ENCODE results near the gene HK3.

The HK3 gene

DNA sequence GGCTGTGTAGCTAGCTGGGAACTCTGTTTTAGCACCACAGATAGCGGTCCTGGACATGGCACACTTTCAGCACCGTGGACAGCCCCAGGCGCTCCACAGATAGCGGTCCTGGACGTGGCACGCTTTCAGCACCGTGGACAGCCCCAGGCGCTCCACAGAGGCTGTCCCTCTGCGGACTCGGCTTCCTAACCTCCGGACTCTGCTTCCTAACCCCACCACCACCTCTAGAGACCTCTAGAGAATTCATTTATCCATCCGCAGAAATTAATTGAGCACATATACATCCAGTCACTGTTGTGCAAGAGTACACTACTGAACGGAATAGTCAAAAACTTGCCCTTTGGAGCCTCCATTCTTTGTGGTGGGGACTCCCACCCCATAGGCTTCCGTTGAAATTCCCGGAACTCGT lies 61.4 kb downstream of the HK3 start:
- H3K27me3 ChIP-seq (ENCODE audit: control insufficient read depth in 1 of 2, insufficient read depth in 2 of 2, low read length in 2 of 2) = peaks cover 5 to 6% of the 10 kb centered on the region in 2 donors
- no peak overlapping the region for H3K27ac ChIP-seq (ENCODE audit: low read depth, low read length)

GRCh38 chr5:176836811-176837706 lies 62.1 kb downstream of the HK3 start:
- Histone ChIP-seq H3K9me3 (ENCODE audit: low read length) (no peaks in the 10 kb centered on the region), H3K4me1 (ENCODE audit: insufficient read depth, low read length) (no peaks in the 10 kb centered on the region), H3K9ac (ENCODE audit: low read length) (no peak overlapping the region), H3K4me3 (ENCODE audit: low read depth in 1 of 2, low read length in 2 of 2) (no peak overlapping the region), H3K27me3 (ENCODE audit: control insufficient read depth in 1 of 2, insufficient read depth in 2 of 2, low read length in 2 of 2) (peaks cover 5 to 6% of the 10 kb centered on the region in 2 donors), H3K36me3 (ENCODE audit: insufficient read depth, low read length) (no peaks in the 10 kb centered on the region), H3K27ac (ENCODE audit: low read depth, low read length) (no peak overlapping the region)

More for the DNA sequence above, 61.4 kb downstream of the HK3 start:
- H3K9ac ChIP-seq (ENCODE audit: low read length) = no peak overlapping the region
- H3K4me3 ChIP-seq (ENCODE audit: low read depth in 1 of 2, low read length in 2 of 2) = no peak overlapping the region
- no peaks in the 10 kb centered on the region for H3K36me3 ChIP-seq (ENCODE audit: insufficient read depth, low read length)
- H3K9me3 ChIP-seq (ENCODE audit: low read length) = no peaks in the 10 kb centered on the region
- no peaks in the 10 kb centered on the region for H3K4me1 ChIP-seq (ENCODE audit: insufficient read depth, low read length)

DNA sequence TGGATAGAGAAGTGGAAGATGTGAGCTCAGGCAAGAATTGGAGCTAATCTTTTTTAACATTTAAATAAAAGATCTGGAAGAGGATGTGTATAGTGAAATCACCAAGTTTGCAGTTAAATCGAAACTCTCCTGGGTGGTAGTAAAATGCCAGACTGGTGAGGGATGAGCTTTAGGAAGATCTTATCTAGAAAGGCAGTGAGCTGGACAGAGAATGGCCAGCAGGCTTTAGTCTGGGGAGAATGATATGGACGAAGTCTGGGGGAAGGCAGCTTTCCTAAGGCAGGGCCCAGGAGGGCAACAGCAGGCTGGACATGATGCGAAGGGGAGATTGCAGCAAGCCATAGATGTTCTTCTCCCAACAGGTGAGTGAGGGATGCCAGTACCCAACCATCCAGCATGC lies 63.2 kb downstream of the HK3 start:
- Histone ChIP-seq H3K27ac (ENCODE audit: low read depth, low read length) (no peak overlapping the region), H3K9ac (ENCODE audit: low read length) (no peak overlapping the region), H3K36me3 (ENCODE audit: insufficient read depth, low read length) (no peaks in the 10 kb centered on the region), H3K4me1 (ENCODE audit: insufficient read depth, low read length) (no peaks in the 10 kb centered on the region), H3K27me3 (ENCODE audit: control insufficient read depth in 1 of 2, insufficient read depth in 2 of 2, low read length in 2 of 2) (peaks cover 5 to 9% of the 10 kb centered on the region in 2 donors), H3K9me3 (ENCODE audit: low read length) (no peaks in the 10 kb centered on the region), H3K4me3 (ENCODE audit: low read depth in 1 of 2, low read length in 2 of 2) (no peak overlapping the region)

DNA sequence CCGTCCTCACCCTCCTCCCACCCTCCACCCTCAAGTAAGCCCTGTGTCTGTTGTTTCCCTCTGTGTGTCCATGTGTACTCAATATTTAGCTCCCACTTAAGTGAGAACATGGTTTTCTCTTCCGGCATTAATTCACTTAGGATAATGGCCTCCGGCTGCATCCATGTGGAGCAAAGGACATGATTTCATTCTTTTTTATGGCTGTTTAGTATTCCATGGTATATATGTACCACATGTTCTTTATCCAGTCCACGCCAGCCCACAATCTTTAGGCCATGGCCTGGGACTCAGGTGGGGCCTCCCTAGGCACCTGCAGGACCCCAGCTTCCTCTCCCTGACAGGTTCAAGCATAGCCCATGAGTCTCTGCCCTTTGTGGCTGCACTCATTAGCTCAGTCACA lies 65.9 kb downstream of the HK3 start:
- Histone ChIP-seq H3K9ac (ENCODE audit: low read length) (no peak overlapping the region), H3K27me3 (ENCODE audit: control insufficient read depth in 1 of 2, insufficient read depth in 2 of 2, low read length in 2 of 2) (peaks cover 3 to 5% of the 10 kb centered on the region in 2 donors), H3K27ac (ENCODE audit: low read depth, low read length) (no peak overlapping the region), H3K4me3 (ENCODE audit: low read depth in 1 of 2, low read length in 2 of 2) (no peak overlapping the region), H3K4me1 (ENCODE audit: insufficient read depth, low read length) (no peaks in the 10 kb centered on the region), H3K36me3 (ENCODE audit: insufficient read depth, low read length) (no peaks in the 10 kb centered on the region), H3K9me3 (ENCODE audit: low read length) (no peaks in the 10 kb centered on the region)

DNA sequence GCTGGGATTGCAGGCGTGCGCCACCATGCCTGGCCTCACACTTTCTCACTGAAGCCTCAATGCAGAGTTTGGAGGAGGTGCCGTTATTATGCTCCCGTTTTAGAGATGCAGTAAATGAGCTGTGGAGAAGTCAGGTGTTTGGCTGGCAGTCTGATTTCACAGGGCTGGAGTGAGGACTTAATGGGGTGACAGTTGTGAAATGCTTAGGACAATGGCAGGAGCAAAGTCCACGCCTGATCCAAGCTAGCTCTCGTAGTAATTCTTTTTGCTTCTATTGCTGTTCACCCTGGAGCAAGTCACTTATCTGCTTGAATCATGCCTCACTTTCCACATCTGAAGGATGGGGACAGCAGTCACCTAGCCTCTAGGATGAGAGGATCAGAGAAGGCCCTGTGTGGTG lies 67.0 kb downstream of the HK3 start:
- H3K4me3 ChIP-seq (ENCODE audit: low read depth in 1 of 2, low read length in 2 of 2) = no peak overlapping the region
- H3K36me3 ChIP-seq (ENCODE audit: insufficient read depth, low read length) = no peaks in the 10 kb centered on the region
- no peaks in the 10 kb centered on the region for H3K4me1 ChIP-seq (ENCODE audit: insufficient read depth, low read length)
- H3K27ac ChIP-seq (ENCODE audit: low read depth, low read length) = no peak overlapping the region
- H3K9me3 ChIP-seq (ENCODE audit: low read length) = no peaks in the 10 kb centered on the region
- H3K9ac ChIP-seq (ENCODE audit: low read length) = no peak overlapping the region
- peaks cover 3 to 5% of the 10 kb centered on the region in 2 donors for H3K27me3 ChIP-seq (ENCODE audit: control insufficient read depth in 1 of 2, insufficient read depth in 2 of 2, low read length in 2 of 2)

GRCh38 chr5:176831425-176831824 lies 67.7 kb downstream of the HK3 start:
- Histone ChIP-seq H3K4me3 (ENCODE audit: low read depth in 1 of 2, low read length in 2 of 2) (no peak overlapping the region), H3K4me1 (ENCODE audit: insufficient read depth, low read length) (no peaks in the 10 kb centered on the region), H3K36me3 (ENCODE audit: insufficient read depth, low read length) (no peaks in the 10 kb centered on the region), H3K27ac (ENCODE audit: low read depth, low read length) (no peak overlapping the region), H3K9me3 (ENCODE audit: low read length) (no peaks in the 10 kb centered on the region), H3K27me3 (ENCODE audit: control insufficient read depth in 1 of 2, insufficient read depth in 2 of 2, low read length in 2 of 2) (peaks cover 3 to 5% of the 10 kb centered on the region in 2 donors), H3K9ac (ENCODE audit: low read length) (no peak overlapping the region)

GRCh38 chr5:176830995-176831423 lies 68.1 kb downstream of the HK3 start:
- H3K9ac ChIP-seq (ENCODE audit: low read length) = no peak overlapping the region
- no peak overlapping the region for H3K4me3 ChIP-seq (ENCODE audit: low read depth in 1 of 2, low read length in 2 of 2)
- H3K27ac ChIP-seq (ENCODE audit: low read depth, low read length) = no peak overlapping the region
- peaks cover 3 to 5% of the 10 kb centered on the region in 2 donors for H3K27me3 ChIP-seq (ENCODE audit: control insufficient read depth in 1 of 2, insufficient read depth in 2 of 2, low read length in 2 of 2)
- H3K9me3 ChIP-seq (ENCODE audit: low read length) = no peaks in the 10 kb centered on the region
- H3K4me1 ChIP-seq (ENCODE audit: insufficient read depth, low read length) = no peaks in the 10 kb centered on the region
- no peaks in the 10 kb centered on the region for H3K36me3 ChIP-seq (ENCODE audit: insufficient read depth, low read length)

Data from muscle layer of colon (tissue), 2 donors.